NCI-H510A treated with DMSO at 0.1 percent for 48 hours (cell line): ENCODE results near the gene RNF166.

Experiments used
- DNase-seq: peaks from one replicate; lab custom pipeline; 2025; lab: John Stamatoyannopoulos, UW

RNF166 gene

DNA sequence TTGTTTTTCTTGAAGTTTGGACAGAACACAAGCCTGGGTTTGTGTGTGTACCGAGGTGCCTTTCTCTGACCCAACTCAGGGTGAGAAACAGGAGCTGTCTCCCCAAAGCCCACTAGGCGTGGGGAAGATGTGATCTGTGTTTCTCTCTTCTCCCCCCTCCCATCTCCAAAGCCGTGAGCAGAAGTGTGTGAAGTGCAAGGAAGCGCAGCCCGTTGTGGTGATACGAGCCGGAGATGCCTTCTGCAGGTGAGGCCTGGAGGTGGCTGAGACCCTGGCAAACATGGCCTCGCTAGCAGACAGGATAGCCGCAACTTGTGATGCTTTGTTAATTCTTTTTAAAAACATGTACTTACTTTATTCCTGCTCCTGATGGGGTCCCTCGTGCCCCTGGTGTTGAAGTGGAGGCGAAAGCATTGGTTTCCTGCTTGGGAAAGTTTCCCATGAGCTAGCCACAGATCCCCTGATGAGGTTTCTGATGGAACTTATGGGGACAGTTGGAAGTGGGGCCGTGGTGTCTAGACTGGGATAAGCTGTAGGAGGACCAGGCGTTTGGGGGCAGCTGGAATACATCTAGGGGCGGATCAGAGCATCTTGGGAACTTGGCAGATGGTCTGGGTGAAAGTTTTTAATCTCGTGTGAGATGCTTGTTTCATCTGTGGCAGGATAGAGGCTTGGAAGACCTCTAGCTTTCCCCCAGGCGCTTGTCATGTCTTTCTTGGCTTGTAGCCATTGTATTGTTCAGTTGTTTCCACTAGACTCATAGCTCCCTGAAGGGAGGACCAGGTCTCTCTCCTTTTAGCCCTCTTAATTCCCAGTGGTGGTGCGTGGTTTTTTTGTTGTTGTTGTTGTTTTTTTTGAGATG is 988 bp upstream of the RNF166 start:
- DNase-seq, result no peak

GRCh38 chr16:88705801-88706228 is 393 bp downstream of the RNF166 start:
- no peak for DNase-seq

GRCh38 chr16:88705076-88705684 is 1.0 kb downstream of the RNF166 start:
- DNase-seq, result no peak

DNA sequence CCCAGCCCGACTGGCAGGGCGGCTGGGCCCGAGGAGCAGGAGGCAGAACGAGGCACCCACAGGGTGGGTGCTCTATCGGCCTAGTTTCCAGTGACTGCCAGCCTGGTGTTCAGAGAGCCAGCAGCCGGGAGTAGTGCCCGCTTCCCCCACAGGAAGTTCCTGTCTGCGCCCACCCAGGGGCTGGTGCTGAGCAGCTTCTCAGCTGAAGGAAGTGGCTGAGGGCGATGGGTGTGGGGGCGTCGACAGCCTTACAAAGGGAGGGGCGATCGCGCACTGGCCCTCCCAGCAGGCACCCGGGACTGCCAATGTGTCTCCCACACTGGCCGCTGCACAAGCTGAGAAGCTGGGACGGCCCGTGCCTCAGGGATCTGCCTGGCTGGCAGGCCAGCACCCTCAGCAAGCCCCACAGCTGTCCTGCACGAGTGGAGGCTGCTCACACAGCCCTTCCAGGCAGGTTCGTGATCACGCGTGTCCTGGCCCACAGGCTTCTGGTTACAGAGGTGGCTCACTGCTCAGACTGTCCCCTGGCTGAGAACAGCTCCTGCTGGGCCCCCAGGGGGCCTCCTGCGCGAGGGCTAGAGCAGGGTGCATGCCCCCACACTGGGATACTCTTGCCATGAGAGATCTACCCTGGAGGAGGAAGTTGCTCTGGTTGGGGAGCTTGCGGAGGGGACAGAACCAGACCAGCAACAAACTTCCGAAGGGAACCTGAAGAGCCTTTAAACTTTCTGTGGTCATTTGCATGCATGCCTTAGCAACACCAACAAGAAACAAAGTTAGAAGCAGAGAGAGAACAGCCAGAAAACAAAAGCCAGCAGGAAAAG is 2.5 kb downstream of the RNF166 start:
- DNase-seq, result no peak

DNA sequence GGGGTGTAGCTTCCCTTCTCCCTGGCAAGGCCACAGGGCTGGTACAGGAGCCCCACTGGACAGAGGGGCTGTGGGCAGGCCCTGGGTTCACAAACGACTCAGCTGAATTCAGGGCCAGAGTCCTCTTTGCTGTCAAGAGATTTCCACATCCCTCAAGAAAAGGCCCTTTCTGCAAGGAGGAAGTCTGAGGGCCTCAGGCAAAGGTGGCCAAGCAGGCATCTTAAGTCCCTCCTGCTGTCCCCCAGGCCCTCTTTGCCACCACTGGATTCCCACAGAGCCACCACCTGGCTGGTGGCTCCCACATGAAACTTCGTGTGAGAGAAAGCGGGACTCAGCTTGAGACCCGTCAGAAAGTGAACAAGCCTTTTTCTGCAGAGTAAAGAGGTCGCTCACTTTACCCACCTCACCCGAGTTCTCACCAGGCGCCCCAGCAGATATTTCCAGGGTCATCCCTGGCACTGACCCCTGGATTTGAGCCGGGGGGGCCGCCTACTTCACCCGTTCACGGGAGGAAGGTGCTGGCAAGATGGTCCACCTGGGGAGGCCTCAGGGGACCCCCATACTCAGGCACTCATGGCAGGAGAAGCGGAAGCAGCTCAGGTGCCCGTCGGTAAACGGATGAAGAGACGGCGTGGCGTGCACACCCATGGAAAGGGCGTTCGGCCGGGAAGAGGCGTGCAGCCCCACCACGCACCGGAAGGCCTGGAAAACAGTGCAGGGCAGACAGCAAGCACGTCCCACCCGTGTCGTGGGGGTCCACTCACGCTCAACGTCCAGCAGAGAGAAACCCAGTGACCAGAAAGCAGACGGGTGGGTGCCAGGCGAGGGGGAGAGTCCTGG is 3.6 kb downstream of the RNF166 start:
- no peak for DNase-seq

GRCh38 chr16:88701581-88702370 is 4.4 kb downstream of the RNF166 start:
- no peak for DNase-seq

DNA sequence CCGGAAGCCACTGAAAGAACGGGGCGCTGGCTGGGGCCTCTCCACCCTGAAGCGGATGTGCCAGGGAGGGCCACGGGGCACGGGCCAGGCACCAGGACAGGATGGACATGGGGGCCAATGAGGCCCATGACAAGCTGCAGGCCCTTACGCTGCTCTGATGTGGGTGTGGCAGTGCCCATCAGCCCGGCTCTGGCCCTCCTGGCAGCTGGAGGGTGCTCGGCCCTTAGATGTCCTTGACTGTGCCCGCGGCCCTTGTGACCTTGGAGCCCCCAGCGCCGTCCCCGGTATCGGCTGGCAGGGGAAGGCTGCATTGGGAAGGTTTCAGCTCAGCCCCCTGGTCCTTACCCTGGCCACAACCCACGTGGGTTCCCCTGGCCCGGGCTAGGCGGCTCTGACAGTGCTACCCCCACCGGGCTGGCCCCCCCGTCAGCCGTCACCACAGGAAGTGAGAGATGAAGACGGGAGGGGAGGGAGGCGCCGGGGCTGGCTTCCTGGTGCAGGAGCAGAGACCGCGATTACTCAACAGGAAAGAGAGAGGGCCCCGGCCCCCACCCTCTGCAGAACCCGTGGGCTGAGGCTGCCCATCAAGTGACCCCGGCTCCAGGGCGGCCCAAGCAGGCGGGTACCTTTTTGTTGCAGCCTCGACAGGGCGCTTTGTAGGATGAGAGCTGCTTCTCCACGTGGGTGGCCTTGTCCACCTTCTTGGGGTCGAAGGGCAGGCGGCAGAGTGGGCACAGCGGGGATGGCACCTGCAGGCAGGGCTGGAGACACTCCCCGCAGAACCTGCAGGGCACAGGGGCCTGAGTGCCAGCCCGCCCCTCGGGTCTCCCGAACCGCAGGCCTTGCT is 5.3 kb downstream of the RNF166 start:
- no peak for DNase-seq

DNA sequence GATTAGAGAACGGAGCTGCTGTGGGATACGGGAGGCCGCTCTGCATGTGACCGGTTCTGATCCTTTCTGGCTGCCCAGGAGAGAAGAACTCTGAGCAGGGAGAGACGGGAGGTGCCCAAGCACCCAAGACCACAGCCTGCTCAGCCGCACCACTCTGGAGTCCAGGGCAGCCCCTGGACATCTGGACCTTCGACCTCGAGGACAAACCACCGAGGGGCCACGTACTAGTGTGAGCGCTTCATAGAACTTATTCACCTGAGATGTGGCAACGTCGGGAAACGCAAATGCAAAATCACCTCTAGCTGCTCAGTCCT is 5.9 kb downstream of the RNF166 start:
- DNase-seq, result no peak

- DNase-seq, result no peak
These were observed 7.0 kb downstream of the RNF166 start for GRCh38 chr16:88699180-88699579.

- DNase-seq, result no peak
These were observed 7.6 kb downstream of the RNF166 start for GRCh38 chr16:88698646-88699045.

GRCh38 chr16:88697831-88698615 is 8.2 kb downstream of the RNF166 start:
- DNase-seq, result no peak

DNA sequence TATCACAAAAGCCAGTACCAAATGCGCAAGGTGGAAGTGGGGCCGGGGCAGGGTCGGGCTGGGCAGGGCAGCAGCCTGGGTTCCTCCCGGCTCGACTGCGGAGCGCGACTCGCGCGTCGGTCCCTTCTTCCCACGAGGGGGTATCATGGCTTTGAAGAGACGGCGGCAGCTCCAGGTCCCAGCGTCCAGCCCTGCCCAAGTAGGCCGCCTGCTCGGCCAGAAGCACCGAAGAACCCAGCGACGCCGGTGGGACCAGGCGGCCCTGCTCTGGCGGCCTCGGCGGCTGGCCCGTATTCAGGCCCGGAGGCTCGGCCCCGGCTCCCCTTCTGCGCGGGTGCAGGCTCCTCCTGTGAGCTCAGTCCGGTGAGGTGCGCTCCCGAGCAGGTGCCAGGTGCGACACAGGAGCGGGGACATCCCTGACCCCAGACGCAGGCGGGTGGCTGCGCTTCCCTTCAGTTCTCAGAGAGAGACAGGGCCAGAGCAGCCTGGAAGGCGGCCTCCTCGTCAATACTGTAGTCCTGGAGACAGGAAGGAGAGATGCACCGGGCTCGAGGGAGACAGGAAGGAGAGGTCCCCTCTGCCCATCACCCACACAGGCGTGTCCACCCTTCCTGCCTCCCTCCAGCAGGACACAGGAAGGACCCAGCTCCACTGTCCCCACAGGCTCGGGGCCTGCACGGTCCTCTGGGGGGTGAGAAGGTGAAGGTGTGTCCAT is 8.9 kb downstream of the RNF166 start:
- DNase-seq, result no peak

GRCh38 chr16:88696441-88696840 is 9.8 kb downstream of the RNF166 start:
- no peak for DNase-seq

- no peak for DNase-seq
These were observed 10.5 kb downstream of the RNF166 start for GRCh38 chr16:88695753-88696152.

DNA sequence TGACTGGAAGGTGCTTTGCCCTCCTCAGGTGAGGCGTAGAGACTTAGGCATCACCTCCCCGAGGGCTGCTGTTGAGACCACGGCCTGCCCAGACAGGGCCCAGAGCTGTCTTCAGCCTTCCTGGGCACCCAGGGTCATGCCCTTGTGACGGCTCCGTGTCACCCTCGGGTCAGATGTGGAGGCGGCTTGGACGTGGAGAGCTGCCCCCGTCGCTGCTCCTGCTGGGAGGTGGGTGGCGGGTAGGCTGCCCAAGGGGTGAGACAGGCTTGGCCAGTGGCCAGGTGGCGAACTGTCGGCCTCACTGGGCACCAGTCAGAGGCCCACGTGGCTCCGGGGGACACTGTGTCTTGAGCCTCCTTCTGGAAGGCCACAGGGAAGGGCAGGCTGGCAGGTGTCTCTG is 11.0 kb downstream of the RNF166 start:
- no peak for DNase-seq

DNA sequence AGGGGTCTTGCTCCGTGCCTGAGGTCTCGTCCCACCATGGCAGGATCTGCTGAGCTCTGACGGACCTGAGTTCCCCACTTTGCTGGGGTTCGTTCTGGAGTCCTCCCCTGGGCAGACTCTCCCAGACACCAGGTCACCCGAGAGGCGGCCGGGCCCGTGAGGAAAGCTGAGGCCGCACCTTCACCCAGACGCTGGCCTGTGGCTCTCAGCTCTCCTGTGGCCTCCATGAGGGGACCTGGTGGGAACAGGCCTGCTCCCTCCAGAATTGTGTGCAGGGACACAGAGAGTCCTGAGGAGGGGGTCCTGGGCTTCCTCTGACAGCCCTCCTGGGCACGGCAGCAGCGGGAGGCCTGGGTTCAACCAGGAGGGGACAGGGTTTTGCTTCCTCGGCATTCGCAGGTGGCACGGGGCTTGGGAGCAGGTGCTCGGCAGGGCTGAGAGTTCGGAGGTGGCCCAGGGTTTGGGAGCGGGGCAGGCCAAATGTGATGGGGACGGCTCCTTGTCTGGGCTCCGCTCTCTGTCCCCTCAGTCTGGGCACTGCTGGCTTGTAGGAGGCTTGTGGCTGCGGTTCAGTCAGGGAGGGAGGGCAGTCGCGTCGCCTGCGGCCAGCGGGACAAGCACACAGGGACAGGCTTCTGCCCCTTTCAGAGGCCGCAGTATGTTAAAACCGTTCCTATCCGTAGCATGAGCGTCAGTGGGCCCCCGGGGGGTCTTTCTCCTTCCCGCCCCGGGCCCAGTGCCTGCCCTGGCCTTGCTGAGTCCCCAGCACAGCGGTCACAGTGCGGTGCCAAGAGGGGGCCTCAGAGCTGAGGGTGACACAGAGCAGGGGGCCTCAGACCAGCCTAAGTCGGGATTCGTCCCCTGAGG is 11.8 kb downstream of the RNF166 start:
- no peak for DNase-seq

- DNase-seq, result no peak
These were observed 12.6 kb downstream of the RNF166 start for GRCh38 chr16:88693420-88694177.
